HepG2 (cell line): ENCODE data around the gene PPFIA3. TPM values are rescaled to one million over a fixed set of nuclear protein-coding genes. Genes with fewer than 3 reads are reported as not detected.

ENCODE experiments used
- CHD2 ChIP-seq: IDR thresholded peaks from 2 replicates; pipeline ENCODE4 v1.6.1; 2011; ENCODE audit warnings: low read depth, low read length, improper control_type of control experiment
- ETV6 ChIP-seq: sonication (generic); formaldehyde crosslinking; conservative IDR thresholded peaks from 2 replicates; pipeline ENCODE4 v1.4.0; 2020; ENCODE audit warnings: missing genetic modification reagents
- GATAD1 ChIP-seq: IDR thresholded peaks from 2 replicates; pipeline ENCODE4 v1.6.1; 2016; ENCODE audit warnings: missing genetic modification reagents, missing compliant biosample characterization
- HDAC2 ChIP-seq: sonication (generic); formaldehyde crosslinking; IDR thresholded peaks from 2 replicates; pipeline ENCODE4 v1.4.0; 2020; ENCODE audit warnings: missing genetic modification reagents
- HHEX ChIP-seq: IDR thresholded peaks from 2 replicates; pipeline ENCODE4 v1.6.1; 2016; ENCODE audit warnings: control low read depth
- HNRNPUL1 ChIP-seq: fragments of 200-400 bp; formaldehyde crosslinking; IDR thresholded peaks from 2 replicates; pipeline ENCODE4 v1.6.1; 2017; ENCODE audit warnings: low read depth, mild to moderate bottlenecking, low read length, moderate library complexity
- MATR3 ChIP-seq: sonication (generic); formaldehyde crosslinking; IDR thresholded peaks from 2 replicates; pipeline ENCODE4 v1.4.0; 2020; ENCODE audit warnings: missing genetic modification reagents
- NFE2L1 ChIP-seq: sonication (generic); formaldehyde crosslinking; IDR thresholded peaks from 2 replicates; pipeline ENCODE4 v1.4.0; 2020; ENCODE audit warnings: missing genetic modification reagents, mild to moderate bottlenecking, borderline replicate concordance
- PCBP2 ChIP-seq: fragments of 200-400 bp; formaldehyde crosslinking; optimal IDR thresholded peaks from 2 replicates; pipeline ENCODE3; 2018; ENCODE audit warnings: low read length, low read depth; ENCODE audit not compliant: poor library complexity, severe bottlenecking
- POLR2AphosphoS5 ChIP-seq: IDR thresholded peaks from 2 replicates; pipeline ENCODE4 v1.6.1; 2012; ENCODE audit warnings: low read depth, low read length
- RXRB ChIP-seq: IDR thresholded peaks from 2 replicates; pipeline ENCODE4 v1.6.1; 2016; ENCODE audit warnings: borderline replicate concordance, missing genetic modification reagents, missing compliant biosample characterization
- SPEN ChIP-seq: sonication (generic); formaldehyde crosslinking; IDR thresholded peaks from 2 replicates; pipeline ENCODE4 v1.5.1; 2020; ENCODE audit warnings: low read depth, mild to moderate bottlenecking, missing genetic modification reagents
- TBX2 ChIP-seq: sonication (generic); formaldehyde crosslinking; IDR thresholded peaks from 2 replicates; pipeline ENCODE4 v1.5.0; 2020; ENCODE audit warnings: missing genetic modification reagents, mild to moderate bottlenecking, borderline replicate concordance
- ZFP90 ChIP-seq: sonication (generic); formaldehyde crosslinking; IDR thresholded peaks from 2 replicates; pipeline ENCODE4 v1.8.0; 2022; ENCODE audit warnings: missing genetic modification reagents, mild to moderate bottlenecking, inconsistent platforms, borderline replicate concordance
- ZKSCAN5 ChIP-seq: sonication (generic); formaldehyde crosslinking; IDR thresholded peaks from 2 replicates; pipeline ENCODE4 v1.5.1; 2020; ENCODE audit warnings: mild to moderate bottlenecking, missing genetic modification reagents
- ZNF17 ChIP-seq: sonication (generic); formaldehyde crosslinking; IDR thresholded peaks from 2 replicates; pipeline ENCODE4 v1.5.0; 2020; ENCODE audit warnings: mild to moderate bottlenecking, missing genetic modification reagents
- ZNF230 ChIP-seq: sonication (generic); formaldehyde crosslinking; IDR thresholded peaks from 2 replicates; pipeline ENCODE4 v1.4.0; 2020; ENCODE audit warnings: mild to moderate bottlenecking, missing genetic modification reagents
- ZNF24 ChIP-seq: fragments of 450-650 bp; IDR thresholded peaks from 2 replicates; pipeline ENCODE4 v1.6.1; 2017; ENCODE audit warnings: antibody characterized with exemption, mild to moderate bottlenecking
- ZNF3 ChIP-seq: IDR thresholded peaks from 2 replicates; pipeline ENCODE4 v1.7.0; 2017; ENCODE audit warnings: inconsistent platforms
- ZNF354B ChIP-seq: sonication (generic); formaldehyde crosslinking; IDR thresholded peaks from 2 replicates; pipeline ENCODE4 v1.8.0; 2022; ENCODE audit warnings: mild to moderate bottlenecking, missing genetic modification reagents
- ZNF451 ChIP-seq: sonication (generic); formaldehyde crosslinking; IDR thresholded peaks from 2 replicates; pipeline ENCODE4 v1.5.0; 2020; ENCODE audit warnings: mild to moderate bottlenecking, missing genetic modification reagents
- ZNF572 ChIP-seq: sonication (generic); formaldehyde crosslinking; IDR thresholded peaks from 2 replicates; pipeline ENCODE4 v1.5.1; 2020; ENCODE audit warnings: mild to moderate bottlenecking, missing genetic modification reagents
- ZNF616 ChIP-seq: sonication (generic); formaldehyde crosslinking; IDR thresholded peaks from 2 replicates; pipeline ENCODE4 v1.5.0; 2020; ENCODE audit warnings: low read depth, mild to moderate bottlenecking, missing genetic modification reagents
- ZNF619 ChIP-seq: sonication (generic); formaldehyde crosslinking; IDR thresholded peaks from 2 replicates; pipeline ENCODE4 v1.4.0; 2020; ENCODE audit warnings: mild to moderate bottlenecking, missing genetic modification reagents
- ZNF644 ChIP-seq: IDR thresholded peaks from 2 replicates; pipeline ENCODE4 v1.6.1; 2016; ENCODE audit warnings: low read depth
- ZNF660 ChIP-seq: sonication (generic); formaldehyde crosslinking; IDR thresholded peaks from 2 replicates; pipeline ENCODE4 v1.5.1; 2020; ENCODE audit warnings: mild to moderate bottlenecking, low read depth, missing genetic modification reagents, borderline replicate concordance
- ZNF749 ChIP-seq: sonication (generic); formaldehyde crosslinking; IDR thresholded peaks from 2 replicates; pipeline ENCODE4 v1.8.0; 2022; ENCODE audit warnings: mild to moderate bottlenecking, missing genetic modification reagents, moderate library complexity, borderline replicate concordance
- ZNF761 ChIP-seq: sonication (generic); formaldehyde crosslinking; conservative IDR thresholded peaks from 2 replicates; pipeline ENCODE4 v1.4.0; 2020; ENCODE audit warnings: mild to moderate bottlenecking, missing genetic modification reagents
- ZNF768 ChIP-seq: sonication (generic); formaldehyde crosslinking; IDR thresholded peaks from 2 replicates; pipeline ENCODE4 v1.4.0; 2020; ENCODE audit warnings: missing genetic modification reagents
- ZNF891 ChIP-seq: sonication (generic); formaldehyde crosslinking; IDR thresholded peaks from 2 replicates; pipeline ENCODE4 v1.5.0; 2020; ENCODE audit warnings: mild to moderate bottlenecking, missing genetic modification reagents
- ZSCAN31 ChIP-seq: sonication (generic); formaldehyde crosslinking; IDR thresholded peaks from 2 replicates; pipeline ENCODE4 v1.5.0; 2020; ENCODE audit warnings: low read depth, mild to moderate bottlenecking, missing genetic modification reagents
- polyA plus RNA-seq, 8 experiments: library from polyadenylated mRNA; depleted of rRNA in 3 of 8; stranded (reverse) in 7 of 8; unstranded in 1 of 8; fragments of >200 nt; fragmentation: Illumina TruSeq in 4 of 8; extraction: Trizol in 4 of 8; gene quantifications; 2 replicates each; pipeline versions ENCODE4 v1.2.1 to v1.2.3, GENCODE V29; 2011 to 2016; ENCODE audit warnings: low read depth in 4 of 8, missing spikeins in 1 of 8, mixed read lengths in 1 of 8; ENCODE audit not compliant: insufficient read depth in 1 of 8
- total RNA-seq, 5 experiments: library from RNA; depleted of rRNA; stranded (reverse); fragments of >200 nt; fragmentation: Illumina TruSeq; extraction: Trizol; gene quantifications; 2 replicates each; pipeline ENCODE4 v1.2.3, GENCODE V29; 2016; ENCODE audit warnings: low read depth in 1 of 5
- TF ChIP-seq, protein P1 (sequence below): sonication (generic); formaldehyde crosslinking; IDR thresholded peaks from 2 replicates; pipeline ENCODE4 v1.5.1; 2020; ENCODE audit warnings: missing genetic modification reagents, mild to moderate bottlenecking, borderline replicate concordance

Gene PPFIA3
- total and polyA plus RNA-seq, 2 of the 13 experiments (the other 11 are each of a cell fraction or from before 2014, with no cell fraction given): 6.7 to 8.6 TPM

DNA sequence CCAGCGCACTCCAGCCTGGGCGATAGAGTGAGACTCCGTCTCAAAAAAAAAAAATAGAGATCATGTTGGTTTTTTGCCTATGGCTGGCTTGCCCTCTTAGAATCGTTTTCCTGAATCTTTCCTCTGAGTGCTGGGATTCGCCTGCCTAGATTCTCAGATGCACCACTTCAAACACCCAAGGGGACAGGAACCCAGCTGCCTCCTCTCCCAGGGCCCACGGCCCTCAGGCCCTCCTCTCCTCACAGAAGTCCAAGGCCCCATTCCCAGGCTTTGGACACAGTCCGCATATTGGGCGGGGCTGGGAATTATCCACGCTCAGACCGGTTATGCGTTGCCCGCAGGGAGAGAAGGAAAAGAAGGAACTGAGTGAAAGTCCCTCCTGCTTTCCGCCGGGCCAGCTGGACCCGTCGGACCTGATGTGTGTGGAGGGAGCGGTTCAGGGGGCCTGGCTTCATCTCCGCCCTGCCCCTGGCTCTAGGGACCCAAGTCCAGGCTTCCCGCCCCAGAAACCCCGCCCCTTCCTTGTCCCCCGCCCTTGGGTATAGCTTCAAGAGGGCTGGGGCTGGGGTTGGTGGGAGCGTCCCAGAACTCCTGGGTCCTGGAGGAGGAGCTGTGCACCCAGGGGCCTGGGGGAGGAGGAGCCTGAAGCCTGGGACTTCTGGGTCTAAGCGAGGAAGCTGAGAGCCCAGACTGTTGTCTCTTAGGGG lies 5.8 kb downstream of the PPFIA3 start (continued):
- TF ChIP-seq ZFP90 (CRISPR knock-in tag) (no peak), ZKSCAN5 (CRISPR knock-in tag) (no peak), HNRNPUL1 (no peak), POLR2AphosphoS5 (peak; percentile 47; the same call in 1 of the 2 replicates), ZNF17 (CRISPR knock-in tag) (no peak), RXRB (CRISPR knock-in tag) (no peak), HDAC2 (CRISPR knock-in tag) (peak; percentile 56), ZNF572 (0 out of 2 replicates have a peak, but pooled peaks have one; percentile 31), MATR3 (CRISPR knock-in tag) (no peak), ZNF619 (no peak), GATAD1 (CRISPR knock-in tag) (peak; percentile 69; the same call in 1 of the 2 replicates), PCBP2 (no peak), ZNF24 (no peak), ZSCAN31 (CRISPR knock-in tag) (no peak; the same call in 1 of the 2 replicates), ETV6 (CRISPR knock-in tag) (no peak), TBX2 (CRISPR knock-in tag) (peak; percentile 50), ZNF644 (no peak), ZNF354B (no peak), ZNF660 (CRISPR knock-in tag) (no peak), HHEX (no peak), ZNF768 (no peak), ZNF749 (CRISPR knock-in tag) (peak; percentile 29; the same call in 1 of the 2 replicates), ZNF3 (no peak), SPEN (CRISPR knock-in tag) (peak; percentile 63), ZNF616 (CRISPR knock-in tag) (no peak), ZNF761 (no peak), ZNF891 (CRISPR knock-in tag) (0 out of 2 replicates have a peak, but pooled peaks have one; percentile 24), ZNF230 (CRISPR knock-in tag) (0 out of 2 replicates have a peak, but pooled peaks have one; percentile 59), NFE2L1 (no peak), CHD2 (no peak), ZNF451 (CRISPR knock-in tag) (0 out of 2 replicates have a peak, but pooled peaks have one; percentile 30)
- TF ChIP-seq, protein P1, sequence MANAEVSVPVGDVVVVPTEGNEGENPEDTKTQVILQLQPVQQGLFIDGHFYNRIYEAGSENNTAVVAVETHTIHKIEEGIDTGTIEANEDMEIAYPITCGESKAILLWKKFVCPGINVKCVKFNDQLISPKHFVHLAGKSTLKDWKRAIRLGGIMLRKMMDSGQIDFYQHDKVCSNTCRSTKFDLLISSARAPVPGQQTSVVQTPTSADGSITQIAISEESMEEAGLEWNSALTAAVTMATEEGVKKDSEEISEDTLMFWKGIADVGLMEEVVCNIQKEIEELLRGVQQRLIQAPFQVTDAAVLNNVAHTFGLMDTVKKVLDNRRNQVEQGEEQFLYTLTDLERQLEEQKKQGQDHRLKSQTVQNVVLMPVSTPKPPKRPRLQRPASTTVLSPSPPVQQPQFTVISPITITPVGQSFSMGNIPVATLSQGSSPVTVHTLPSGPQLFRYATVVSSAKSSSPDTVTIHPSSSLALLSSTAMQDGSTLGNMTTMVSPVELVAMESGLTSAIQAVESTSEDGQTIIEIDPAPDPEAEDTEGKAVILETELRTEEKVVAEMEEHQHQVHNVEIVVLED (CRISPR knock-in tag): no peak
